HepG2 (cell line): ENCODE data around the gene BAHCC1. TPM values are rescaled to one million over a fixed set of nuclear protein-coding genes. Genes with fewer than 3 reads are reported as not detected.

Source experiments
- ARID3A ChIP-seq: IDR thresholded peaks from 2 replicates; pipeline ENCODE4 v1.6.1; 2012; ENCODE audit warnings: low read depth, low read length, improper control_type of control experiment
- ARID5B ChIP-seq: IDR thresholded peaks from 2 replicates; pipeline ENCODE4 v1.4.0; 2020; ENCODE audit warnings: mild to moderate bottlenecking, missing genetic modification reagents
- BCL6 ChIP-seq: IDR thresholded peaks from 2 replicates; pipeline ENCODE4 v1.6.1; 2016; ENCODE audit warnings: missing genetic modification reagents, missing compliant biosample characterization
- DMAP1 ChIP-seq: IDR thresholded peaks from 2 replicates; pipeline ENCODE4 v1.6.1; 2016
- RERE ChIP-seq: IDR thresholded peaks from 2 replicates; pipeline ENCODE4 v1.6.1; 2016; ENCODE audit warnings: low read depth, missing genetic modification reagents, missing compliant biosample characterization
- RFX5 ChIP-seq: IDR thresholded peaks from 2 replicates; pipeline ENCODE4 v1.6.1; 2011; ENCODE audit warnings: low read depth, low read length, improper control_type of control experiment
- STAT5B ChIP-seq: sonication (generic); formaldehyde crosslinking; IDR thresholded peaks from 2 replicates; pipeline ENCODE4 v1.4.0; 2020; ENCODE audit warnings: missing genetic modification reagents
- ZNF512 ChIP-seq: sonication (generic); formaldehyde crosslinking; IDR thresholded peaks from 2 replicates; pipeline ENCODE4 v1.4.0; 2020; ENCODE audit warnings: mild to moderate bottlenecking, missing genetic modification reagents
- ZNF530 ChIP-seq: sonication (generic); formaldehyde crosslinking; IDR thresholded peaks from 2 replicates; pipeline ENCODE4 v1.5.0; 2020; ENCODE audit warnings: low read depth, mild to moderate bottlenecking, missing genetic modification reagents
- ZNF768 ChIP-seq: sonication (generic); formaldehyde crosslinking; IDR thresholded peaks from 2 replicates; pipeline ENCODE4 v1.4.0; 2020; ENCODE audit warnings: missing genetic modification reagents
- polyA plus RNA-seq, 8 experiments: library from polyadenylated mRNA; depleted of rRNA in 3 of 8; stranded (reverse) in 7 of 8; unstranded in 1 of 8; fragments of >200 nt; fragmentation: Illumina TruSeq in 4 of 8; extraction: Trizol in 4 of 8; gene quantifications; 2 replicates each; pipeline versions ENCODE4 v1.2.1 to v1.2.3, GENCODE V29; 2011 to 2016; ENCODE audit warnings: low read depth in 4 of 8, missing spikeins in 1 of 8, mixed read lengths in 1 of 8; ENCODE audit not compliant: insufficient read depth in 1 of 8
- total RNA-seq, 5 experiments: library from RNA; depleted of rRNA; stranded (reverse); fragments of >200 nt; fragmentation: Illumina TruSeq; extraction: Trizol; gene quantifications; 2 replicates each; pipeline ENCODE4 v1.2.3, GENCODE V29; 2016; ENCODE audit warnings: low read depth in 1 of 5

Gene BAHCC1
- total and polyA plus RNA-seq, 2 of the 13 experiments (the other 11 are each of a cell fraction or from before 2014, with no cell fraction given) = 1.4 to 1.7 TPM

DNA sequence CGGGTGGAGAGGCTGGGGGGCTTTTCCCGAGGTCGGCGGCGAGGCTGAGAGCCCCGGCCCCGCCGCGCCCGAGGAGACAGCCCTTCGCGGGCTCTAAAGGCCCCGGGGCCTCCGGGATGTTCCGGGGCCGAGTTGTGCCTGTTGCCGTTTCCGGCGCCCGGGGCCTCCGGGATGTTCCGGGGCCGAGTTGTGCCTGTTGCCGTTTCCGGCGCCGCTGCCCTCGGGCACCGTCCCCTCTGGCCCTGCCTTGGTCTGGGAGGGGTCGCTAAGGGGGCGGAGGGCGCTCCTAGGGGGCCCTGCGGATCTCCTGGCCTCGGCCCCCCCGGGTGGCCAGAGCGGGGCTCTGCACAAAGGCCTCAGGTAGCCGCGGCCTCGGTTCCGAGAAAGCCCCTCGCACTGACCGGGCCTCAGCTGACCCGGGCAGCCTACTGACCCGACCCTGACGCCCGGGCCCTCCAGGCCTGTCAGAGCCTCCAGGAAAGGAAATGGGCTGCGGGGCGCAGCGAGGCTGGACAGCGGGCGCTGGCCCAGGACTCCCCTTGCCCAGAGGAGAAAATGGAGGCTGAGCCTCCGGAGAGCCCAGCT, 93.1 kb downstream of the BAHCC1 start (continued):
- TF ChIP-seq RERE (CRISPR knock-in tag) (no peak), ARID3A (no peak), ZNF530 (no peak), ZNF512 (CRISPR knock-in tag) (no peak), STAT5B (CRISPR knock-in tag) (0 out of 2 replicates have a peak, but pooled peaks have one; percentile 32), ZNF768 (CRISPR knock-in tag) (peak; percentile 29; the same call in 1 of the 2 replicates), DMAP1 (no peak; the same call in 1 of the 2 replicates), RFX5 (no peak), BCL6 (CRISPR knock-in tag) (0 out of 2 replicates have a peak, but pooled peaks have one; percentile 1), ARID5B (CRISPR knock-in tag) (no peak)
